ENCODE data around the gene CLNK. TPM values are rescaled to one million over a fixed set of nuclear protein-coding genes. Genes with fewer than 3 reads are reported as not detected.

CLNK gene
- total and polyA plus RNA-seq, 2 experiments from 2014 or later: not detected

- no peak for DNase-seq (ENCODE audit: low read depth in 1 of 2, low spot score in 1 of 2)
- Histone ChIP-seq H3K27me3 (no peaks in the 10 kb centered on the region), H3K4me3 (no peak overlapping the region), H3K36me3 (no peaks in the 10 kb centered on the region), H3K27ac (no peak overlapping the region), H3K4me1 (ENCODE audit: low read depth) (no peaks in the 10 kb centered on the region), H3K9me3 (ENCODE audit: low read depth) (no peaks in the 10 kb centered on the region)
- no peak for TF ChIP-seq CTCF (IDR thresholded peaks at IDR 0.05; ENCODE audit: low read depth, low read length)
Observed at GRCh38 chr4:10727140-10727880, 42.7 kb upstream of the CLNK start.

GRCh38 chr4:10722957-10723356, 38.4 kb upstream of the CLNK start:
- H3K27me3 ChIP-seq: no peaks in the 10 kb centered on the region
- H3K4me3 ChIP-seq: no peak overlapping the region
- no peak for TF ChIP-seq CTCF (IDR thresholded peaks at IDR 0.05; ENCODE audit: low read depth, low read length)
- DNase-seq (ENCODE audit: low read depth in 1 of 2, low spot score in 1 of 2): no peak
- no peak overlapping the region for H3K27ac ChIP-seq
- H3K4me1 ChIP-seq (ENCODE audit: low read depth): no peaks in the 10 kb centered on the region
- no peaks in the 10 kb centered on the region for H3K36me3 ChIP-seq
- no peaks in the 10 kb centered on the region for H3K9me3 ChIP-seq (ENCODE audit: low read depth)

GRCh38 chr4:10721616-10722015, 37.0 kb upstream of the CLNK start:
- no peak overlapping the region for H3K4me3 ChIP-seq
- no peak overlapping the region for H3K27ac ChIP-seq
- no peaks in the 10 kb centered on the region for H3K36me3 ChIP-seq
- no peaks in the 10 kb centered on the region for H3K27me3 ChIP-seq
- no peaks in the 10 kb centered on the region for H3K9me3 ChIP-seq (ENCODE audit: low read depth)
- no peak for TF ChIP-seq CTCF (IDR thresholded peaks at IDR 0.05; ENCODE audit: low read depth, low read length)
- DNase-seq (ENCODE audit: low read depth in 1 of 2, low spot score in 1 of 2): no peak
- no peaks in the 10 kb centered on the region for H3K4me1 ChIP-seq (ENCODE audit: low read depth)

GRCh38 chr4:10716163-10716562, 31.6 kb upstream of the CLNK start:
- DNase-seq (ENCODE audit: low read depth in 1 of 2, low spot score in 1 of 2): no peak
- H3K4me1 ChIP-seq (ENCODE audit: low read depth): no peaks in the 10 kb centered on the region
- no peak overlapping the region for H3K4me3 ChIP-seq
- no peaks in the 10 kb centered on the region for H3K36me3 ChIP-seq
- no peaks in the 10 kb centered on the region for H3K9me3 ChIP-seq (ENCODE audit: low read depth)
- no peaks in the 10 kb centered on the region for H3K27me3 ChIP-seq
- TF ChIP-seq CTCF (IDR thresholded peaks at IDR 0.05; ENCODE audit: low read depth, low read length): no peak
- no peak overlapping the region for H3K27ac ChIP-seq

- Histone ChIP-seq H3K36me3 (no peaks in the 10 kb centered on the region), H3K9me3 (ENCODE audit: low read depth) (no peaks in the 10 kb centered on the region), H3K27ac (no peak overlapping the region), H3K4me1 (ENCODE audit: low read depth) (no peaks in the 10 kb centered on the region), H3K4me3 (no peak overlapping the region), H3K27me3 (no peaks in the 10 kb centered on the region)
- no peak for TF ChIP-seq CTCF (IDR thresholded peaks at IDR 0.05; ENCODE audit: low read depth, low read length)
- DNase-seq (ENCODE audit: low read depth in 1 of 2, low spot score in 1 of 2): no peak
Observed at GRCh38 chr4:10715696-10716095, 31.1 kb upstream of the CLNK start.
